Left ventricle myocardium superior (tissue), 1 donor: ENCODE measurements around the gene SLCO1B1. TPM values are rescaled to one million over a fixed set of nuclear protein-coding genes. Genes with fewer than 3 reads are reported as not detected.

Experiments used
- ATAC-seq: fragments of 200-7000 bp; cut with Tn5 transposase; one replicate; pipeline ENCODE4 v1.9.1; 2020; ENCODE audit warnings: mild to moderate bottlenecking, moderate library complexity
- DNase-seq: peaks from one replicate; pipeline ENCODE4 v3.0.0-alpha.2; 2020
- intact Hi-C: fragments of 100-400 bp; cut with micrococcal nuclease; formaldehyde crosslinking; loops from one replicate; pipeline ENCODE4 v1.11.0; 2022
- total RNA-seq: library from RNA; stranded (reverse); fragmentation: NEBNext Ultra II Directional; extraction: Animal tissue kit (Norgen Biotek cat#: 25700); gene quantifications from one replicate; pipeline ENCODE4 v1.2.1, GENCODE V29; 2021
- donor health status: DM: no; HTN: yes; CAD: no; lungs with severe emphysema.

The SLCO1B1 gene
- total RNA-seq, 1 donor from 2014 or later: not detected

DNA sequence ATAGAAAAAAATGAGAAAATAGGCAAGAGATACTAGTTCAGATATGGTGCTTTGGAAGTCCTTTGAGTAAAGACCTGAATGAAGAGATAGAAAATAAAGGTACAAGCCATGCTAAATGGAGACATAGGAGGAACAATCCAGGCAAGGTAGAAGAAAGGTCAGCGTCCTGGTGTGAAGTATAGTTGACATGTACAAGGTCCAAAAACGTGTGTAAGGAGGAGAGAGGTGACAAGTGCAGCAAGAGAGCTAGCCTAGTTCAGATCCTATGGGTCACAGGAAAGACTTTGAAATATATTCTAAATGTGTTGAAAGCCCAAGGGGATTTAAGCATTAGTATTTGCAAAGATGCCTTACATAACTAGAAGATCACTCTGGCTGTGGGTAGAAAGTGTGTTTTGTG is 88.2 kb downstream of the SLCO1B1 start:
- intact Hi-C loops: no loop called here
- no peak for DNase-seq
- no peak for ATAC-seq

DNA sequence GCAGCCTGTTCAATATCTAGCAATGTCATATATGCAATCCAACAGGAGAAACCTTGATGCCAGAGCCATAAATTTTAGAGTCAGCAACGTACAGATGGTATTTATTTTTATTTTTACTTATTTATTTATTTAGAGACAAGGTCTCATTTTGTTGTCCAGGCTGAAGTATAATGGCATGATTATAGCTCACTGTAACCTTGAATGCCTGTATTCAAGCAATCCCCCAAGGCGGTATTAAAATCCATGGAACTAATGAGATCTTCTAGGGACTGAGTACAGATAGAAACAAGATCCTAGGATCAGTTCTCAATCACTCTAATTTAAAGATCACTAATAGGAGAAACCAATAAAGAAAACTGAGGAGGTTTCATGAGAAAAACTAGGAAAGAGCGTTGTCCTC is 89.3 kb downstream of the SLCO1B1 start:
- intact Hi-C loops: no loop called here
- DNase-seq (no peak), ATAC-seq (no peak)

DNA sequence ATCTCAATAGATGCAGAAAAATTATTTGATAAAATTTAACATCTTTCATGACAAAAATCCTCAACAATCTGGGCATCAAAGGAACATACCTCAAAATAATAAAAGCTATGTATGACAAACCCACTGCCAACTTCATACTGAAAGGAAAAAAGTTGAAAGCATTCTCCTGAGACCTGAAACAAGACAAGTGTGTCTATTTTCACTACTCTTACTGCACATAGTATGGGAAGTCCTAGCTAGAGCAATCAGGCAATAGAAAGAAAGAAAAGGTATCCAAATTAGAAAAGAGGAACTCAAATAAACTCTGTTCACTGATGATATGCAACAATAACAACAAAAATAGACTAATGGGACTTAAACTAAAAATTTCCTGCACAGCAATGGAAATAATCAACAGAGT is 90.1 kb downstream of the SLCO1B1 start:
- DNase-seq (no peak), ATAC-seq (no peak)
- intact Hi-C loops: no loop called here

DNA sequence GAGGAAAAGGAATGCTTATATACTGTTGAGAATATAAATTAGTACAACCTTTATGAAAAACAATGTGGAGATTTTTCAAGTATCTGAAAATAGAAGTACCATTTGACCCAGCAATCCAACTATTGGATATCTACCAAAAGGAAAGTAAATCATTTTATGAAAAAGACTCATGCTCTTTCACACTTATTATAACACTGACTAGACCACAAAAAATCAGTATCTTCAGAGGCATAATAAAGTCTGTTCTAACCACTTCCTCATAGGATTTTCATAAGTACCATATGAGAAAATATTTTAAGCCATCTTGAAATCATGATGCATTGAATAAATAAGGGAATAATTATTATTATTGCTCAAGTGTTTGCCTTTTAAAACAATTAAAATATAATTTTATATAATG is 90.8 kb downstream of the SLCO1B1 start:
- intact Hi-C loops: no loop called here
- ATAC-seq (no peak), DNase-seq (no peak)

DNA sequence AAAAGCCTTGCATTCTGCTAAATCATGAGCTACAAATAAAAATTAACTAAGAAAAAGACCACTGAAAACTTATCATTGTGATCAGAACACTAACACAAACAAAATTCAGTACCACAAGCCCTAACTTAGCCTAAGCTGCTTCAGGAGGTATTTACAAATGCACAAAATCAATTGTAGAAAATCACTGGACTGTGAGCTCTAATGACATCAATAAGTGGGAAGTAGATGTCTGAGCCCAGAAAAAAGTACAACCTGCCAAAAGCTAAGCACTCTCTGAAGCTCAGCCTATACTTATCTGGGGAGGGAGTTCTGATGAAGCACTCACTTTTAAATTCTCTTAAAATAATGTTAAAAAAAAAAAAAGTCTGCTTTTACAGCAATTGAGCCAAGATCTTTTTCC is 92.9 kb downstream of the SLCO1B1 start:
- ATAC-seq: no peak
- intact Hi-C loops: no loop called here
- no peak for DNase-seq

DNA sequence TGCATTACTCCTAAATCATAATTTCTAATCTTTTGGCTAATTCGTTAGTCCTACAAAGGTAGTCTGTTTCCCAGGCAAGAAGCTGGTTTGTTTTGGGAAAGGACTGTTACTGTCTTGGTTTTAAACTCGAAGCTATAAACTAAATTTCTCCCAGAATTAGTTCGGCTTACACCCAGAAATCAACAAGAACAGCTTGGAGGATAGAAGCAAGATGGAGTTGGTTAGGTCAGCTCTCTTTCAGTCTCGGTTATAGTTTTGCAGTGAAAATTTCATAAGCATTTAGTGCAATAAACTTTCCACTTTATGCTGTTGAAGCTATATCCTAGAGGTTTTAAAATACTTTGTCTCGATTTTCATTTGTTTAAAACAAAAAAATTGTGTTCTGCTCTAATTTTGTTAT is 103.4 kb downstream of the SLCO1B1 start:
- ATAC-seq: no peak
- intact Hi-C loops: no loop called here
- DNase-seq: no peak

DNA sequence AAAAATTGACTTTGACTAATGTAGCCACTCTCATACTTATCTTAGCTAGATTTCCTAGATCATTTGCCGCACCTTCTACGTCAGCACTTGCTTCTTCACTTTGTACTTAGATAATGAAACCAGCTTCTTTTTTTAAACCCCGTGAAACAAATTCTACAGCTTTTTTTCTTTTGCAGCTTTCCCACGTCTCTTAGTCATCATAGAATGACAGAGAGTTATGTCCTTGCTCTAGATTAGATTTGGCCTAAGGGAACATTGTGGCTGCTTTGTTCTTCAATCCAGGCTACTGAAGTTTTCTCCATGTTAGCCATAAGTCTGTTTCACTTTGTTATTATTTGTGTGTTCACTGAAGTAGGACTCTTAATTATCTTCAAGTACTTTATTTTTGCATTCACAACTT is 108.9 kb downstream of the SLCO1B1 start:
- DNase-seq (no peak), ATAC-seq (no peak)
- intact Hi-C loops: no loop called here

DNA sequence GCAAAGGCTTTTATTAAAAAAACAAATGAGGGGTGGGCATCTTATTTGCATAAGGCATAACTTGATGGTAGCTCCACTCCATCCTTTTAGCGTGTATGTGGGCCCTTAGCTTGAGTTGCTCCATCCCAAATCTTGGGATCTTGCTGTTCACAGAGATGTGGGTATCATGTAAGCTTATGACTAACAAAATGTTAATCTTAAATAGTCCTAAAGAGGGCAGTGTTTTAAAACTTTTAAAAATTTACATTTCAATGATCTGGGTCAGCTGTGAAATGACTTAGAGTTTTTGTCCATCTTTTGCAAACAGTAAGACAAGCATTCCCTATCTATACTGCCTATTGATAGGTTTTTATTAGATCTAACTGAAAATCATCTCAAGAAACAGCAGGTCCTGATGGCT is 117.7 kb downstream of the SLCO1B1 start:
- intact Hi-C loops: no loop called here
- ATAC-seq: no peak

DNA sequence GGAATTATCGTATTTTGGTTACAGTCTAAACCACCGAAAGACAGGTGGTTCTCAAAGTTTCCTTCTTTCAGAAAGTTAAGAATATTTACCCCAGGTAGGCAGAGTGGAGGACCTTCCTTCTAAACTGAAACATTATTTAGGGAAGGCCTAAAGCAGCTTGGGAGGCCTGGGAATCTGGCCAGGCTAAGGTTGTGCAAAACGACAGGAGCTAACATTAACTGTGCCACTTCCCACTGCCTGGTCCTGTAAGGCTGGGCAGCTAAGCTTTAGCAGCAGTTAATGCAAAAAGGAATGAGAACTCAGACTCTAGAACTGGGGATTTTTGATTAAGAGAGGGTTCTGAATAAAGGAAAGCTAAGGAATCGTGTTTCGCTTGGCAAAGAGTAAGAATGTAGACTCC is 121.1 kb downstream of the SLCO1B1 start:
- ATAC-seq (peak; percentile 49), DNase-seq (peak; percentile 24)
- intact Hi-C loops: no loop called here

More for the DNA sequence above, 117.7 kb downstream of the SLCO1B1 start:
- DNase-seq: no peak

DNA sequence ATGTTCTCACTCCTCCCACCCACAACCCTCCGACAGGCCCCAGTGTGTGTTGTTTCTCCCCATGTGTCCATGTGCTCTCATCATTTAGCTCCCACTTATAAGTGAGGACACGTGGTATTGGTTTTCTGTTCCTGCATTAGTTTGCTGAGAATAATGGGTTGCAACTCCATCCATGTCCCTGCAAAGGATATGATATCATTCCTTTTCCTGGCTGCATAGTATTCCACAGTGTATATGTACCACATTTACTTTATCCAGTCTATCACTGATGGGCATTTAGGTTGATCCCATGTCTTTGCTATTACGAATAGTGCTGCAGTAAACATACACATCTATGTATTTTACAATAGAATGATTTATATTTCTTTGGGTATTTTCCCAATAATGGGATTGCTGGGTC is 126.2 kb downstream of the SLCO1B1 start:
- intact Hi-C loops: no loop called here
- DNase-seq (no peak), ATAC-seq (no peak)

DNA sequence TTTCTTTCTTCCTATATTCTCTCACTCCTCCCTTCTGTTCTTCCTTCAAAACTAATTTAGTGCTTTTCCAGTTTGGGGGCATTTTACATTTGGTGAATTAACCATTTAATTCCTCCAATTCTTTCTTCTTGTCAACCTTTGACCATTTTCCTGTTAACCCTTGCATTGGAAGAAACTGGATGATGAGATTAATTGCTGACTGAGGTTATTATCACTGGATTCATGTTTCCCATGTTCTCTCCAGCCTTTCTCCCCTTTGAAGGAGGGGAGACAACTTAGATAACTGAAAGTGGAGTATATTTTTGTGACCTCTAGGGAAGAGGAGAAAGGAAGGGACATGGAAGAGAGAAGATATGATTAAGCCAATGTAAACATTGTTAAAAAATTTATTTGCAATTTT is 133.2 kb downstream of the SLCO1B1 start:
- intact Hi-C loops: no loop called here
- DNase-seq: no peak
- no peak for ATAC-seq

DNA sequence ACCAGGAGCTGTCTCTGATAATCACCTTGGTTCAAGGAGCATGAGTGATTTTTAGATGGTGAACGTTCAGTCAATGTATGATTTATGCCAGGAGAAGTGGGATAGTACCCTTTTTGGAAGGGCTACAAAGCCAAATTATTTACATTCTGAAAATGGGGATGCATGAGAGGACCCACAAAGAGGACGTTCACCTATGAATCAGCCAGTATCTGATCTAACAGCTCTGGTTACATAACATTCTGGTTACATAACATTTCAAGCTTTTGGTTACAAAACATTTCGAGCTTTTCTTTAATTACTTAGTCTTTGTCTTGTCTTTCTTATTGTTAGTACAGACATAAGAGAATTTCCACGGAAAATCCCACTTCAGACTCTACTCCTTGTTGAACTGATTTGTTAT is 134.9 kb downstream of the SLCO1B1 start:
- intact Hi-C loops: no loop called here
- ATAC-seq (no peak), DNase-seq (no peak)

DNA sequence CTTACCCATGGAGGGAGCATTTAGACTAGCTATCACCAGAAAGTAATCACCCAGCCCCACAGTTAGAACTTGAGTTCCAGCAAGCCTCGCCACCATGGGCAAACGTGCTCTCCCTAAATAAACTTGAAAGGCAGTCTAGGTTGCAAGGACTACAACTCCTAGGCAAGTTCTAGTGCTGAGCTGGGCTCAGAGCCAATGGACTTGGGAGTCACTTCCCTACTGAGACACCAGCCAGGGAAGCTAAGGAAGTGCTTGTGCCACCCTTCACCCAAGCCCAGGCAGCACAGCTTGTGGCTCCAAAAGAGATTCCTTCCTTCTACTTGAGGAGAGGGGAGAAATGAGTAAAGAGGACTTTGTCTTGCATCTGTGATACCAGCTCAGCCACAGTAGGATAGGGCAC is 145.8 kb downstream of the SLCO1B1 start:
- DNase-seq: no peak
- intact Hi-C loops: no loop called here
- no peak for ATAC-seq

Other genes with a start within 250 kb of the SLCO1B1 start
- gene SLCO1A2, start 203.7 kb downstream of the SLCO1B1 start, total RNA-seq: not detected
- gene IAPP, start 241.7 kb downstream of the SLCO1B1 start, total RNA-seq: not detected